Natural killer cell (primary cell): ENCODE results near the gene CHN2. TPM values are rescaled to one million over a fixed set of nuclear protein-coding genes. Genes with fewer than 3 reads are reported as not detected.

Experiments used
- ATAC-seq, 3 donors: fragments of 150-1000 bp in 2 of 3; fragments of 200-7000 bp in 1 of 3; cut with Tn5 transposase; 1 replicate in 1 of 3; 2 replicates in 2 of 3; pipeline ENCODE4 v1.10.0; 2021; ENCODE audit warnings: mild to moderate bottlenecking in 2 of 3, moderate library complexity in 2 of 3
- DNase-seq, 2 donors: peaks; one replicate each; pipeline versions ENCODE4 v3.0.0 to v3.0.0-alpha.2; 2013 to 2021; ENCODE audit warnings: mixed read lengths in 1 of 2
- H3K27ac ChIP-seq: one replicate; pipeline ENCODE4 v1.5.1; 2013; ENCODE audit warnings: mild to moderate bottlenecking, low read length
- H3K27me3 ChIP-seq: one replicate; pipeline ENCODE4 v1.6.1; 2013; ENCODE audit warnings: low read length; ENCODE audit not compliant: control insufficient read depth, insufficient read depth
- H3K36me3 ChIP-seq: one replicate; pipeline ENCODE4 v1.6.1; 2013; ENCODE audit warnings: low read length; ENCODE audit not compliant: control insufficient read depth, insufficient read depth
- H3K4me1 ChIP-seq: one replicate; pipeline ENCODE4 v1.6.1; 2013; ENCODE audit warnings: low read length; ENCODE audit not compliant: control insufficient read depth, insufficient read depth
- H3K4me3 ChIP-seq: one replicate; pipeline ENCODE4 v1.5.1; 2013; ENCODE audit warnings: low read length
- H3K9me3 ChIP-seq: one replicate; pipeline ENCODE4 v1.6.1; 2013; ENCODE audit warnings: low read length; ENCODE audit not compliant: control insufficient read depth, insufficient read depth
- H3K27ac Mint-ChIP-seq, 2 donors: one replicate each; pipeline ENCODE4 v1.8.0; 2022; ENCODE audit warnings: mild to moderate bottlenecking in 2 of 2, mixed read lengths in 2 of 2, moderate library complexity in 1 of 2
- H3K27me3 Mint-ChIP-seq, 2 donors: one replicate each; pipeline ENCODE4 v1.8.0; 2022; ENCODE audit warnings: low read depth in 2 of 2, mixed read lengths in 2 of 2
- H3K36me3 Mint-ChIP-seq: one replicate; pipeline ENCODE4 v1.8.0; 2022; ENCODE audit warnings: mixed read lengths
- H3K4me1 Mint-ChIP-seq, 2 donors: one replicate each; pipeline ENCODE4 v1.8.0; 2022; ENCODE audit warnings: mixed read lengths in 2 of 2
- H3K4me3 Mint-ChIP-seq: one replicate; pipeline ENCODE4 v1.8.0; 2022; ENCODE audit warnings: mild to moderate bottlenecking, moderate library complexity, mixed read lengths
- H3K9me3 Mint-ChIP-seq, 2 donors: one replicate each; pipeline ENCODE4 v1.8.0; 2022; ENCODE audit warnings: mixed read lengths in 2 of 2
- WGBS: methylation state at CpG from one replicate; pipeline ENCODE4 v1.1.7; 2013; ENCODE audit warnings: missing lambda C conversion rate; ENCODE audit not compliant: insufficient coverage; 5-methylcytosine and 5-hydroxymethylcytosine counted together
- intact Hi-C: fragments of 100-400 bp; cut with micrococcal nuclease; formaldehyde crosslinking; loops from one replicate; pipeline ENCODE4 v1.14.2; 2022
- total RNA-seq, 4 donors: library from RNA; stranded (reverse); fragments of 120-200 nt in 1 of 4; gene quantifications; one replicate each; pipeline versions ENCODE4 v1.2.3 to v1.2.4, GENCODE V29; 2013 to 2022
- TF ChIP-seq, protein P1 (sequence below): fragments of 200-600 bp; IDR thresholded peaks from one replicate; pipeline ENCODE4 v1.8.0; 2022; ENCODE audit warnings: antibody characterized with exemption

CHN2 gene
- total RNA-seq, 3 donors from 2014 or later (not counting 1 experiment from before 2014, with no cell fraction given), result 23.2 to 40.6 (median 30.2) TPM

DNA sequence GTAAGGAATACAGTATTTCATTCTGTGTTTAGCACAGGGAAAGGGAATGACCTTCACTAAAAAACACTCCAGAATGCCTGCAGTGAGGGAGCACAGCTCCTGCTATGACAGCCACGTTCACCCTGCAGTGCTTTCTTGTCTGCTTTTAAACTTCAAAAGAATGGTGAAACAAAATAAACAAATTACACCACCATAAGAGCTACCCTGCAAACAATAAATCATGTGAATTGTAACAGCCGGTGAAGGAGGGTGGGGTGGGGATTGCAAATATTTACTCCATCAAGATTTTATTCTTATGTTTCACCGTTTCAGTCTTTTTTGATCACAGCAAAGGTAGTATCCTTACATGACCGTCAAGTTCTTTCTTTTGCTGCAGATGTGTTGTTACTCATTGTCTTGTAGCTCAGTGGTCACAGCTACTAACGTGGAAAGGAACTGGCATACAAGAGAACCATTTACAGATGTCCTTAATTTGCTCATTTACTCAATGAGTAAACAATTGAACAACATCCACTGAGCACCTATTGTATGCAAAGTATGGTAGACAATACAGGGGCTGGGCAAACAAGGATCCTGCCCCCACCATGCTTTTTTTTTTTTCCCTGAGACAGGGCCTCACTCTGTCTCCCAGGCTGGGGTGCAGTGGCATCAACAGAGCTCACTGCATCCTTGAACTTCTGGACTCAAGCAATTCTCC lies 4.1 kb upstream of the CHN2 start:
- Histone ChIP-seq H3K36me3 (no peaks in the 10 kb centered on the region), H3K4me3 (no peak overlapping the region), H3K9me3 (no peaks in the 10 kb centered on the region), H3K27ac (no peak overlapping the region), H3K27me3 (no peaks in the 10 kb centered on the region), H3K4me1 (peaks cover 12% of the 10 kb centered on the region)
- ATAC-seq, result no peak
- 88% methylated on average over 4 of the region's 5 CpGs for WGBS
- intact Hi-C loops, result no loop called here
- Mint-ChIP-seq H3K9me3 (peaks cover 0 to 2% of the 10 kb centered on the region in 2 donors), H3K4me1 (peaks cover 14 to 24% of the 10 kb centered on the region in 2 donors), H3K4me3 (no peak overlapping the region), H3K36me3 (no peaks in the 10 kb centered on the region), H3K27me3 (peaks cover 5 to 12% of the 10 kb centered on the region in 2 donors), H3K27ac (no peak overlapping the region)
- no peak for DNase-seq
- TF ChIP-seq, protein P1, sequence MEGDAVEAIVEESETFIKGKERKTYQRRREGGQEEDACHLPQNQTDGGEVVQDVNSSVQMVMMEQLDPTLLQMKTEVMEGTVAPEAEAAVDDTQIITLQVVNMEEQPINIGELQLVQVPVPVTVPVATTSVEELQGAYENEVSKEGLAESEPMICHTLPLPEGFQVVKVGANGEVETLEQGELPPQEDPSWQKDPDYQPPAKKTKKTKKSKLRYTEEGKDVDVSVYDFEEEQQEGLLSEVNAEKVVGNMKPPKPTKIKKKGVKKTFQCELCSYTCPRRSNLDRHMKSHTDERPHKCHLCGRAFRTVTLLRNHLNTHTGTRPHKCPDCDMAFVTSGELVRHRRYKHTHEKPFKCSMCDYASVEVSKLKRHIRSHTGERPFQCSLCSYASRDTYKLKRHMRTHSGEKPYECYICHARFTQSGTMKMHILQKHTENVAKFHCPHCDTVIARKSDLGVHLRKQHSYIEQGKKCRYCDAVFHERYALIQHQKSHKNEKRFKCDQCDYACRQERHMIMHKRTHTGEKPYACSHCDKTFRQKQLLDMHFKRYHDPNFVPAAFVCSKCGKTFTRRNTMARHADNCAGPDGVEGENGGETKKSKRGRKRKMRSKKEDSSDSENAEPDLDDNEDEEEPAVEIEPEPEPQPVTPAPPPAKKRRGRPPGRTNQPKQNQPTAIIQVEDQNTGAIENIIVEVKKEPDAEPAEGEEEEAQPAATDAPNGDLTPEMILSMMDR, result no peak

DNA sequence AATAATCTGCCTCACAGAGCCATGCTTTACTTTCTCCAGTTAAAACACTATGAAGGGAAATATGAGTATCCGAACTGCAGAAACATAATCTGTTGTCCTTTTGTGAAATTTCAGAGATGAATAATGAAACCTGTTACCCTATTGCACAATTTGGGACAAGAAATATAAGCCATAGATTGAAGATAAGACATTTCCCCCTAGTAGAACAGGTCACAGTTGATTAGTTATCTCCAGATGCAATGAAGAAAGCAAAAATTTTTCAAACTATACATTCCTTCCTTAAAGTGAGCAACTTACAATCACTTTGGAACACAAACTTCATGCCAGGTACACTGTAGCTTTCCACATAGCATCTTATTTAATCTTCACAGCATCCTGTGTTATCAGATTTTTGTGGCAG lies 2.3 kb upstream of the CHN2 start:
- DNase-seq, result no peak
- H3K9me3 Mint-ChIP-seq, result peaks cover 0 to 2% of the 10 kb centered on the region in 2 donors
- Histone ChIP-seq H3K27me3 (no peaks in the 10 kb centered on the region), H3K9me3 (no peaks in the 10 kb centered on the region), H3K36me3 (no peaks in the 10 kb centered on the region), H3K27ac (no peak overlapping the region), H3K4me3 (no peak overlapping the region), H3K4me1 (peaks cover 16% of the 10 kb centered on the region)
- intact Hi-C loops, result no loop called here
- no peak for ATAC-seq
- TF ChIP-seq, protein P1, result no peak
- peaks cover 5 to 10% of the 10 kb centered on the region in 2 donors for H3K27me3 Mint-ChIP-seq
- H3K27ac Mint-ChIP-seq, result peak overlapping the region in 1 of 2 donors; percentile 9
- H3K4me3 Mint-ChIP-seq, result peak overlapping the region; percentile 1
- H3K4me1 Mint-ChIP-seq, result peaks cover 32 to 42% of the 10 kb centered on the region in 2 donors
- H3K36me3 Mint-ChIP-seq, result no peaks in the 10 kb centered on the region
- 91% methylated on average over 1 of the region's 1 CpG for WGBS

DNA sequence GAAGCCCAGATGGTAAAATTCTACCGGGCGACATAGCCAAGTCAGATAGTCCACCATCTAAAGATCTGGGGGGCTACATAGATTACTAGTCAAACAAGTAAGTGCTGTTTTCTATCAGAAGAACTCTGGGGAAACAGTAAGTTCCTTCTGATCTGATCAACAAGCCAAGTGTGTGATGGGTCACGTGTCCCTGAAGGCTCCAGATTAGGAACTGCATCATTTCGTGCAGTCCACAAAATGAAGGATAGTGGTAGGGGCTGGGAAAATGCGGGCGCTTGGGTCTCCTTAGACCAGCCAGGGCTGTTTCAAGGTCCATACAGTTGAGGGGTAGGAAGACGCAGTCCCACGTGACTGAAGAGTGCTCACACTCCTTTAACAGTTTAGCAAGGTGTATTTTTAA lies 1.8 kb upstream of the CHN2 start:
- H3K4me3 ChIP-seq, result no peak overlapping the region
- H3K4me1 ChIP-seq, result peaks cover 20% of the 10 kb centered on the region
- H3K9me3 ChIP-seq, result no peaks in the 10 kb centered on the region
- Mint-ChIP-seq H3K4me3 (peak overlapping the region; percentile 54), H3K9me3 (peaks cover 0 to 2% of the 10 kb centered on the region in 2 donors), H3K27me3 (peaks cover 5 to 10% of the 10 kb centered on the region in 2 donors), H3K4me1 (peaks cover 37 to 47% of the 10 kb centered on the region in 2 donors), H3K36me3 (no peaks in the 10 kb centered on the region), H3K27ac (no peak overlapping the region)
- ATAC-seq (no peak), DNase-seq (no peak)
- H3K27ac ChIP-seq, result no peak overlapping the region
- H3K36me3 ChIP-seq, result no peaks in the 10 kb centered on the region
- WGBS, result 94% methylated on average over 8 of the region's 8 CpGs
- H3K27me3 ChIP-seq, result no peaks in the 10 kb centered on the region
- intact Hi-C loops, result no loop called here
- TF ChIP-seq, protein P1, result no peak
